ENCODE results near the gene FHL5. TPM values are rescaled to one million over a fixed set of nuclear protein-coding genes. Genes with fewer than 3 reads are reported as not detected.

The FHL5 gene
- total and polyA plus RNA-seq, 2 donors (not counting 3 experiments of a cell fraction or from before 2014, with no cell fraction given): not detected

DNA sequence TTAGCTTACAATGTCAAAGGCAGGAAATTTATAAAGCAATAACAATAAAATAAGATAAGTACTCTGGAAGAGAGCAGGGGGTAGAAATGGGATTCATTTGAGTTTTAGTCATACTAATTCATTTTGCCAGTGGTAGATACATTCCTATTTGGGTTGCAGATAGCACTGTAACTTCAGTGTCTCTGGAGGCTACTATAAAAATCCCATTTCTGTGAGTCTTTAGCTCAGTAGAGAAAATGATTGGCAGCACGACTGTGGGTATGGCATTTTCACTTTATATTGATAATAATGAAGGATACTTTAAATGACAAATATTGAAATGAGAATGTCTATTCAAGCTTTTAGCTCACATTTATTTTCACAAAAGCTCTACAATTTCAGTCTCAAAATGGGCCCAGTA, 93.6 kb downstream of the FHL5 start:
- H3K9me3 ChIP-seq (replicated peaks; ENCODE audit: control insufficient read depth, insufficient read depth, low read length): peaks cover 2% of the 10 kb centered on the region
- TF ChIP-seq MYC (IDR thresholded peaks at IDR 0.05; ENCODE audit: low read depth, low read length): no peak
- TF ChIP-seq JUN (IDR thresholded peaks at IDR 0.05; ENCODE audit: borderline replicate concordance, insufficient read depth, insufficient read length, low read depth): no peak
- no peak for TF ChIP-seq POLR2A (IDR thresholded peaks at IDR 0.05; ENCODE audit: low read depth, low read length)
- no peak for TF ChIP-seq FOS (IDR thresholded peaks at IDR 0.05; ENCODE audit: borderline replicate concordance, insufficient read depth, low read length)
- H3K27ac ChIP-seq (ENCODE audit: insufficient read depth, low read depth, low read length): no peak overlapping the region
- no peaks in the 10 kb centered on the region for H3K9me1 ChIP-seq (replicated peaks; ENCODE audit: control insufficient read depth, extremely low read depth, insufficient read depth, low read length)
- ChIA-PET CTCF (no interaction called here), POLR2A (no interaction called here)
- H3K4me3 ChIP-seq (replicated peaks in 1 of 3; ENCODE audit: insufficient read depth in 1 of 3, low read depth in 1 of 3, low read length in 3 of 3): no peak overlapping the region
- no peak overlapping the region for H3K4me2 ChIP-seq (ENCODE audit: insufficient read depth, low read length)
- H3K79me2 ChIP-seq (ENCODE audit: control insufficient read depth, insufficient read depth, low read length): no peaks in the 10 kb centered on the region
- DNase-seq (ENCODE audit: low read depth, low spot score) (no peak), FAIRE-seq (no peak)
- no peaks in the 10 kb centered on the region for H3K36me3 ChIP-seq (ENCODE audit: control insufficient read depth in 2 of 2, extremely low read depth in 1 of 2, insufficient read depth in 2 of 2, low read length in 2 of 2)
- no peak overlapping the region for H2AFZ ChIP-seq (ENCODE audit: low read depth, low read length)
- no peaks in the 10 kb centered on the region for H3K4me1 ChIP-seq (ENCODE audit: control insufficient read depth, extremely low read depth, insufficient read depth, low read length)
- H4K20me1 ChIP-seq (replicated peaks; ENCODE audit: control insufficient read depth, extremely low read depth, insufficient read depth, low read length): no peaks in the 10 kb centered on the region
- H3K9ac ChIP-seq (replicated peaks; ENCODE audit: extremely low read depth, insufficient read depth, low read length): no peak overlapping the region
- no peaks in the 10 kb centered on the region for H3K27me3 ChIP-seq (ENCODE audit: control insufficient read depth in 2 of 2, insufficient read depth in 2 of 2, low read length in 2 of 2)
- no TSS peak for BruUV-seq (replicated peaks)
- dilution Hi-C loops (cut with MboI; ENCODE audit: extremely low pct_ligation_motif_present, low sequenced_read_pairs): no loop called here
- intact Hi-C loops (cut with micrococcal nuclease): no loop called here

DNA sequence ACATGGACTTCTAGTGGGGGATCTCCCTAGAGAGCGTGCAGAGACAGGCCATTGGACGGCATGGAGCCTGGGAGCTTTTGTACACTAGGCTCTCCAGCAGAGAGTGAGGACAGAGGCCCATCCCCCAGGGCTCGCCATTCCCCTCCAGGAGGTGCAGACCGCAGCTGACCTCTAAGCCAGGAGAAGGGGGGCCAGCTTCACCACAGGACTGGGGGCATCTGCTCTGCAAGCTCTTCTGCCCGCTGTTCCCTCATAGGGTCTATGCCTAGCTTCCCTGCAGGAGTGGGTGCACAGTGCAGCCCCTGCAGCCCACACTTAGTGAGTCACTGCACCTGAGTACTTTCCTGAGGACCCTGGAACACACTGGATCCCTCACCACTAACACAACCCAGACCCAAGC, 94.4 kb downstream of the FHL5 start:
- ChIA-PET CTCF (no interaction called here), POLR2A (no interaction called here)
- no peaks in the 10 kb centered on the region for H3K9me1 ChIP-seq (replicated peaks; ENCODE audit: control insufficient read depth, extremely low read depth, insufficient read depth, low read length)
- no peaks in the 10 kb centered on the region for H3K4me1 ChIP-seq (ENCODE audit: control insufficient read depth, extremely low read depth, insufficient read depth, low read length)
- H2AFZ ChIP-seq (ENCODE audit: low read depth, low read length): no peak overlapping the region
- intact Hi-C loops (cut with micrococcal nuclease): no loop called here
- no peaks in the 10 kb centered on the region for H3K79me2 ChIP-seq (ENCODE audit: control insufficient read depth, insufficient read depth, low read length)
- H3K9ac ChIP-seq (replicated peaks; ENCODE audit: extremely low read depth, insufficient read depth, low read length): no peak overlapping the region
- H3K4me3 ChIP-seq (replicated peaks in 1 of 3; ENCODE audit: insufficient read depth in 1 of 3, low read depth in 1 of 3, low read length in 3 of 3): no peak overlapping the region
- DNase-seq (ENCODE audit: low read depth, low spot score) (no peak), FAIRE-seq (no peak)
- no peak overlapping the region for H3K27ac ChIP-seq (ENCODE audit: insufficient read depth, low read depth, low read length)
- TF ChIP-seq POLR2A (IDR thresholded peaks at IDR 0.05; ENCODE audit: low read depth, low read length) (no peak), MYC (IDR thresholded peaks at IDR 0.05; ENCODE audit: low read depth, low read length) (no peak), POLR2AphosphoS5 (IDR thresholded peaks at IDR 0.05; ENCODE audit: insufficient read depth, low read depth, low read length) (no peak), CTCF (IDR thresholded peaks at IDR 0.05; ENCODE audit: extremely low read depth in 1 of 2, insufficient read depth in 1 of 2, low read depth in 1 of 2, low read length in 2 of 2) (no peak), JUN (IDR thresholded peaks at IDR 0.05; ENCODE audit: borderline replicate concordance, insufficient read depth, insufficient read length, low read depth) (no peak), FOS (IDR thresholded peaks at IDR 0.05; ENCODE audit: borderline replicate concordance, insufficient read depth, low read length) (no peak), GATA2 (IDR thresholded peaks at IDR 0.05; ENCODE audit: insufficient read depth, insufficient read length, low read depth, low read length) (no peak), EZH2 (IDR thresholded peaks at IDR 0.05; ENCODE audit: borderline replicate concordance, low read depth, low read length, severe bottlenecking) (no peak)
- TF ChIP-seq, protein P1, sequence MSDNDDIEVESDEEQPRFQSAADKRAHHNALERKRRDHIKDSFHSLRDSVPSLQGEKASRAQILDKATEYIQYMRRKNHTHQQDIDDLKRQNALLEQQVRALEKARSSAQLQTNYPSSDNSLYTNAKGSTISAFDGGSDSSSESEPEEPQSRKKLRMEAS (IDR thresholded peaks at IDR 0.05; ENCODE audit: insufficient read depth, insufficient read length): no peak
- no peaks in the 10 kb centered on the region for H4K20me1 ChIP-seq (replicated peaks; ENCODE audit: control insufficient read depth, extremely low read depth, insufficient read depth, low read length)
- H3K36me3 ChIP-seq (ENCODE audit: control insufficient read depth in 2 of 2, extremely low read depth in 1 of 2, insufficient read depth in 2 of 2, low read length in 2 of 2): no peaks in the 10 kb centered on the region
- no peak overlapping the region for H3K4me2 ChIP-seq (ENCODE audit: insufficient read depth, low read length)
- H3K9me3 ChIP-seq (replicated peaks; ENCODE audit: control insufficient read depth, insufficient read depth, low read length): peaks cover 2% of the 10 kb centered on the region
- dilution Hi-C loops (cut with MboI; ENCODE audit: extremely low pct_ligation_motif_present, low sequenced_read_pairs): no loop called here
- no peaks in the 10 kb centered on the region for H3K27me3 ChIP-seq (ENCODE audit: control insufficient read depth in 2 of 2, insufficient read depth in 2 of 2, low read length in 2 of 2)
- BruUV-seq (replicated peaks): no TSS peak
